ENCODE data around the gene SLC8B1.

Gene SLC8B1

GRCh38 chr12:113278633-113279032 is 56.3 kb downstream of the SLC8B1 start:
- in situ Hi-C loops (cut with MboI; ENCODE audit: low pct_unique_long_range_greater_than_20kb, low sequenced_read_pairs) = no loop called here
- no peak for DNase-seq

DNA sequence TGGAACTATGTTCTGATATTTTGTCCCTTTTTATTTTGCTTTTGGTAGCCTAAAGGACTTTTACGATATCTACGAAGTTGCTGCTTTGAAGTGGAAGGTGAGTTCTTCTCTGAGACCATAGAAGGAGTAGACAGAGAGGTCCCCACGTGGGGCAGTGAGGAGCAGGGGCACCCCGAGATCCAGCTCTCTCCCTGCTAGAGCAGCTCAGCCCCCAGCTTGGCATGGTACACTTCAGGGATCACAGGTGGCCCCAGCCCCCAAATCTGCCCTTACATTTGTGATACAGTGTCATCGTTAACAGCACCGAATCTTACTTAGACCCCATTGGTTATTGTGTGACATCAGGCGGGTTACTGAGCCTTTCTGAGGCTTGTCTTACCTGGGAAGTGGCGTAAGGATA is 56.8 kb downstream of the SLC8B1 start:
- in situ Hi-C loops (cut with MboI; ENCODE audit: low pct_unique_long_range_greater_than_20kb, low sequenced_read_pairs) = no loop called here
- DNase-seq = no peak

DNA sequence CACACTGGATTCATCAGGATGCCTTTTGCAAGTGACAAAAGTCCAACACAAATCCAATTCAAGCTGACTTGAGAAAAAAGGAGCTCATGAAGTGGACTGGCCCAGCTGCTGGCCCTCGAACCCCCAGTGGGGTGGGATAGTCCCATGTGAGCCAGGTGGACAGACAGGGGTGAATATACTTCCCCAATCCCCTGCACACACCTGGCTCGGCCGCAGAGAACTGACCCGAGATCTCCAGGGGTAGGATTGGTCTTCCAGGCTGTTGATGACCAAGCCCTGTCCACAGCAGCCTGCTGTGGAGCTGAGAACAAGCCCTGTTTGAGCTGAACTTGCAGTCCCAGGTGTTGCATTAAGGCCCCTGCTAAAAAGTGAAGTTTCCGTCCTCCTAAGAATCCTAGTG is 57.4 kb downstream of the SLC8B1 start:
- no peak for DNase-seq

GRCh38 chr12:113276946-113277500 is 57.9 kb downstream of the SLC8B1 start:
- in situ Hi-C loops (cut with MboI; ENCODE audit: low pct_unique_long_range_greater_than_20kb, low sequenced_read_pairs) = no loop called here

More for the DNA sequence above, 57.4 kb downstream of the SLC8B1 start:
- in situ Hi-C loops (cut with MboI; ENCODE audit: low pct_unique_long_range_greater_than_20kb, low sequenced_read_pairs) = no loop called here

GRCh38 chr12:113276306-113276705 is 58.6 kb downstream of the SLC8B1 start:
- in situ Hi-C loops (cut with MboI; ENCODE audit: low pct_unique_long_range_greater_than_20kb, low sequenced_read_pairs) = no loop called here
- no peak for DNase-seq

More at GRCh38 chr12:113276946-113277500, 57.9 kb downstream of the SLC8B1 start:
- DNase-seq = no peak

GRCh38 chr12:113274848-113275247 is 60.1 kb downstream of the SLC8B1 start:
- in situ Hi-C loops (cut with MboI; ENCODE audit: low pct_unique_long_range_greater_than_20kb, low sequenced_read_pairs) = no loop called here
- DNase-seq = no peak

- DNase-seq = no peak
- in situ Hi-C loops (cut with MboI; ENCODE audit: low pct_unique_long_range_greater_than_20kb, low sequenced_read_pairs) = no loop called here
Measured at GRCh38 chr12:113273053-113273725, 61.7 kb downstream of the SLC8B1 start.

DNA sequence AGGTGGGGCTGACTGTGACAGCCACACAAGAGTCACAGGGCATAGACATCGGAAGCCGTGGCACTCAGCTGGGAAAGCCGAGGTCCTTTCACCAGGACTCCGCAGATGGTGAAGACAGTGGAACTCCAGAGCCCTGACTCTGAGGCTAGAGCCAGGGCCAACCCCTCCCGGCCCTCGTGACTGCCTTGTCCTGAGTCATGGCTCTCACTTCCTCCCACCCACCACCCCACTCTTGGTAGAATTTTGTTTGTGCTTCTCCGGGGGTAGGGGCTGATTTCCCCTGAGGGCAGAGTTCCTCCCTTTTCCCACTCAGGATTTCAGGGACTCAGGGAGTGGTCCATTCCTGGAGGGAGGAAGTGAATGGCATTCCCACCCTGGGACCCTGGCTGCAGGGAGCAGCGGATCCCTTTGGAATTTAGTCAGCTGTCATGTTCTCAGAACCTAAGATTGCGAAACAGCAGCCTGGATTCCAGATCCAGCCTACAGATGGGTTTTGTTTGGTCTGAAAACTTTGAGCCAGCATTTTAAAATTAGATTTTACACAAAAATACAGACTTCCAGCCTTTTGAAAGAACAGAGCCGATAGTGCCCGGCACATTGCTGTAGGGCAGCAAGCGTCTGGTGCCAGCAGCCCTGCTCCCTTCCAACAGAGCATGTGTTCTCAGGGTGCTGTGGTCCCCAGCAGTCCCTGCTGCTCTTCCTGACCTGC is 62.9 kb downstream of the SLC8B1 start:
- DNase-seq = no peak
- in situ Hi-C loops (cut with MboI; ENCODE audit: low pct_unique_long_range_greater_than_20kb, low sequenced_read_pairs) = no loop called here

DNA sequence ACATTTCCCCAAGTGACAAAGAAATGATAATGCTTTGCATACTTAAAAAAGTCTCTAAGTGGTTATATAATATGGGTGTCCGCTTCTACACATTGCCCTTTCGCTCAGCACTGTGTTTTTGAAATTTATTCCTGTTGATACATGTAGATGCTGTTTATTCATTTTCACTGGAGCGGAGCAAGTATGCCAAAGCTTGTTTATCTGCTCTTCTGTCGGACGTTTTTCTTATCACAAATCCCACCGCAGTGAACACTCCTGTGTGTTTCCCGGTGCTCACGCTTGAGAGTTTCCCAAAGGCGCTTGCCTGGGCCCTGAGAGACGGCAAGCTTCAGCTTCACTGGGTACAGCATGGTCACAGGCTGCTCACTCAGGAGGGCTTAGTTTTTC is 63.5 kb downstream of the SLC8B1 start:
- in situ Hi-C loops (cut with MboI; ENCODE audit: low pct_unique_long_range_greater_than_20kb, low sequenced_read_pairs) = no loop called here
- DNase-seq = no peak

DNA sequence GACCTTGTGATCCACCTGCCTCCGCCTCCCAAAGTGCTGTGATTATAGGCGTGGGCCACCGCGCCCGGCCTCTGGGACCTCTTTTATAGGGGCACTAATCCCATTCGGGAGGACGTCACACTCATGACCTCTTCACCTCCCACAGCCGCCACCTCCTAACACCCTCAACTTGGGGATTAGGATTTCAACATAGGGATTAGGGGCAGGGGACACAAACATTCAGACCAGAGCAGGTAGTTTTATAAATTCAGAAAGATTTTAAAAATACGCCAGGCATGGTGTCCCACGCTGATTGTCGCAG is 64.2 kb downstream of the SLC8B1 start:
- DNase-seq = no peak
- in situ Hi-C loops (cut with MboI; ENCODE audit: low pct_unique_long_range_greater_than_20kb, low sequenced_read_pairs) = no loop called here

GRCh38 chr12:113269257-113269943 is 65.5 kb downstream of the SLC8B1 start:
- in situ Hi-C loops (cut with MboI; ENCODE audit: low pct_unique_long_range_greater_than_20kb, low sequenced_read_pairs) = no loop called here
- DNase-seq = no peak

DNA sequence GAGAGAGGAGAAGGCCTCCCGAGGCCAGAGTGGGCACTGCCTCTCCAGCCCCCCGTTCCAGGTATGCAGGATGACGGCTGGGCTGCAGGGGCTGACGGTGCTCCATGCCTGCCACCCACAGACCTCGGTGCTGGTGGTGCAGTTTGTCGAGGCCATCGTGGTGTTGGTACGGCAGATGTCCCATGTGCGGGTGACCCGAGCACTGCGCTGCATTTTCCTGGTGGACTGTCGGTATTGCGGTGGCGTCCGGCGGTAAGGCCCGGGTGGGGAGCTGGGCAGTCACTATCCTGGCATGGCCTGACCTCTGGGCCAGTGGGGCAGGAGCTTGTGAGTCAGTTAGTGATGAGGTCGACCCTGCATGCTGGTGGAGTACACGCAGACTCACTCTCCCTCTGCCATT is 66.3 kb downstream of the SLC8B1 start:
- in situ Hi-C loops (cut with MboI; ENCODE audit: low pct_unique_long_range_greater_than_20kb, low sequenced_read_pairs) = no loop called here
- no peak for DNase-seq

GRCh38 chr12:113268136-113268535 is 66.8 kb downstream of the SLC8B1 start:
- in situ Hi-C loops (cut with MboI; ENCODE audit: low pct_unique_long_range_greater_than_20kb, low sequenced_read_pairs) = no loop called here

DNA sequence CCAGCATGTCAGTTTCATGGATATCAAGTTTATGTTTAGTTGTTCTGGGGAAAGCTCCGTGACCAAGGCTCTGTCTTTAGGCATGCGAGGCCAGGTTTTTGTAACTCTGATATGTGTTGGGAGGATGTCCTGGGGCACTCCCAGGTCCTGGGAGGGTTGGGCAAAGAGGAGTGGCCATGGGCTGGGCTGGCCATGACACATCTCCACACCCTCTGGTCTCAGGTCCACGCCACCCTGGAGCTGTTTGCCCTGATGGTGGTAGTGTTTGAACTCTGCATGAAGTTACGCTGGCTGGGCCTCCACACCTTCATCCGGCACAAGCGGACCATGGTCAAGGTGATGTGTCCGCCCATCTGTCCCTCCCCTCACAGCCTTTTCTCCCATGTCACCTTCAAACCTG is 67.3 kb downstream of the SLC8B1 start:
- in situ Hi-C loops (cut with MboI; ENCODE audit: low pct_unique_long_range_greater_than_20kb, low sequenced_read_pairs) = no loop called here

More at GRCh38 chr12:113268136-113268535, 66.8 kb downstream of the SLC8B1 start:
- no peak for DNase-seq

DNA sequence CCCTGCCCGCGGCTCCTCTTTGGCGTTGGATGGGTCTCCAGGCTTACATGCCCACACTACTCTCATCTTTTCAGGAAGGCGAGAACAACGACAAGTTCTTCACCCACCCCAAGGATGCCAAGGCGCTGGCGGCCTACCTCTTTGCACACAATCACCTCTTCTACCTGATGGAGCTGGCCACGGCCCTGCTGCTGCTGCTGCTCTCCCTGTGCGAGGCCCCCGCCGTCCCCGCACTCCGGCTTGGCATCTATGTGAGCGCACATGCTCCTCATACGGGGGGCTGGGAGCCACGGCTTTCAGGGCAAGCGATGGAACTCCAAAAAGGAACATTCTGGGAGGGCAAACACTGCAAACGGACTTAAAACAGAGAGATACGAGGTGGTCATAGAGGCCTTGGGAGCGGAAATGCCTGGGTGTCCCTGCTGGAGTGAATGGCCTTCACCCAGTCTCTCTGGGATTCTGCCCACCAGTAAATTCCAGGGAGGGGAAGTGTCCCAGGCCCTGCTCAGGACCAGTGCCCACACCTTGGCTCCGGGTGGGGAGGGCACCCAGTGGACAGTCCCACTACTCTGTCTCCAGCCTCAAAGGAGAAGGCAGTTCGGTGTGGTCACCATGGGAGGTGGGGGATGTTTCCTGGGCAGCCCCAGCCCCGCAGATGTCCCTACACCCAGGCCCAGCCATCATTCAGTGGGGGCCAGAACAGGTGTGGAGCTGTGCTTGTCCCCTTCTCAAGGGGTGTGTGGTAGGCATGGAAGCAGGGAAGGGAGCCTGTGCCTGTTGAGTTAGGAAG is 68.6 kb downstream of the SLC8B1 start:
- in situ Hi-C loops (cut with MboI; ENCODE audit: low pct_unique_long_range_greater_than_20kb, low sequenced_read_pairs) = no loop called here

More for the DNA sequence above, 67.3 kb downstream of the SLC8B1 start:
- no peak for DNase-seq

DNA sequence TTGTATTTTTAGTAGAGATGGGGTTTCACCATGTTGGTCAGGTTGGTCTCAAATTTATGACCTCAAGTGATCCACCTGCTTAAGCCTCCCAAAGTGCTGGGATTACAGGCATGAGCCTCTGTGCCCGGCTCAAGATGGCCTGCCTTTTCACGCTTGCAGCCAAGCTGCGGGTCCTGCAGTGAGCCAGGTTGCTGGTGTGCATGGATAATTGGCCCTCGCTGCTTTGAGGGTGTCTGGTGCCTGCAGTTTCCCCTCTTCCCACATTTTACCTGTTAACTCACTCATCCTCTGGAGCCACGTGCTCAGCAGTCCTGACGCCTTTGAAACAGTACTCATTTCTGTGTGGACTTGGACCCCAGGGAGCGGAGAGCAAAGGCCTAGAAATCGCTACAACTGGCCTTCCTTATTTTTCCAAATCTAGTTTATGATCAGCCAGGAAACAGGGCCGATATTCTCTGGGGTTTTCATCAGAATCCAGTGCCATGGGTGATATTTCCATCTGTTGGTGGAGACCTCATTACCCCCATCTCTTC is 71.4 kb downstream of the SLC8B1 start:
- in situ Hi-C loops (cut with MboI; ENCODE audit: low pct_unique_long_range_greater_than_20kb, low sequenced_read_pairs) = no loop called here
- DNase-seq = no peak

More for the DNA sequence above, 68.6 kb downstream of the SLC8B1 start:
- no peak for DNase-seq

GRCh38 chr12:113262710-113263109 is 72.2 kb downstream of the SLC8B1 start:
- DNase-seq = no peak
- in situ Hi-C loops (cut with MboI; ENCODE audit: low pct_unique_long_range_greater_than_20kb, low sequenced_read_pairs) = no loop called here

DNA sequence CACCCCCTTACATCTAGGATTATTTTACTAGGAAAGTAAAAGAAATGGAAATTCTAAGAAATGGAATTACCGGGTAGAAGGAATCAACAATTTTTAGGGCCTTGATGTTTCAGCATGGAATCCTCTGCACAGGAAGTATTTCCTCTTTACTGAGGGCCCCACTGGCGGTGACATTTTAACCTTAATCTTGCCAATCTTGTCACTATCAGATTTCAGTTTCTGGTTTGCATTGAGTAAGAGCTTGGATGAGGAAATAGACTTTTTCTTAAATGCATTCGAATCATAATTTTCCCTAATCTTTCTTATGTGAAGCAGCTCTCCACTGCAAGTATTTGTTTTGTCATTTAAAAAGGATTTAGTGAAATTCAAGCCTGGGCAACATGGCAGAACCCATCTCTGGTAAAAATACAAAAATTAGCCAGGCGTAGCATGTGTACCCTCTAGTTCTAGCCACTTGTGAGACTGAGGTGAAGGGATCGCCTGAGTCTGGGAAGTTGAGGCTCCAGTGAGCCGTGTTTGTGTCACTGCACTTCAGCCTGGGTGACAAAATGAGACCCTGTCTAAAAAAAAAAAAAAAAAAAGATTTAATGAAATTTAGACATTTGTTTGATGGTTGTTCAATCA is 73.0 kb downstream of the SLC8B1 start:
- peak; percentile 62 for DNase-seq
- in situ Hi-C loops (cut with MboI; ENCODE audit: low pct_unique_long_range_greater_than_20kb, low sequenced_read_pairs) = no loop called here
